Mucosa of stomach (tissue), 1 donor: ENCODE results near the gene ZNF443.
"Not testable (repeated sequence)": the region's sequence is repeated elsewhere in the genome, so short reads cannot be mapped to it uniquely, and the experiment has no call there.

ENCODE experiments used
- H3K27me3 ChIP-seq: one replicate; pipeline ENCODE4 v1.7.0; 2013; ENCODE audit warnings: mild to moderate bottlenecking, low read length; ENCODE audit not compliant: control insufficient read depth, insufficient read depth
- H3K36me3 ChIP-seq: one replicate; pipeline ENCODE4 v1.7.0; 2013; ENCODE audit warnings: low read length; ENCODE audit not compliant: control insufficient read depth, insufficient read depth
- H3K4me1 ChIP-seq: one replicate; pipeline ENCODE4 v1.7.0; 2013; ENCODE audit warnings: mild to moderate bottlenecking, low read length; ENCODE audit not compliant: control insufficient read depth, insufficient read depth
- H3K4me3 ChIP-seq: one replicate; pipeline ENCODE4 v1.7.0; 2013; ENCODE audit warnings: low read length
- H3K9ac ChIP-seq: one replicate; pipeline ENCODE4 v1.7.0; 2013; ENCODE audit warnings: mild to moderate bottlenecking, low read length, moderate library complexity
- H3K9me3 ChIP-seq: one replicate; pipeline ENCODE4 v1.7.0; 2013; ENCODE audit warnings: mild to moderate bottlenecking, low read length, moderate library complexity; ENCODE audit not compliant: control insufficient read depth
- donor health status: Pancreatic carcinoma.

The ZNF443 gene

GRCh38 chr19:12464769-12465168, 23.9 kb upstream of the ZNF443 start:
- Histone ChIP-seq H3K9me3 (peaks cover 13% of the 10 kb centered on the region), H3K4me1 (no peaks in the 10 kb centered on the region), H3K9ac (no peak overlapping the region), H3K4me3 (no peak overlapping the region), H3K36me3 (peaks cover 16% of the 10 kb centered on the region), H3K27me3 (no peaks in the 10 kb centered on the region)

- not testable (repeated sequence) for H3K4me1 ChIP-seq, H3K9ac ChIP-seq, H3K27me3 ChIP-seq, H3K4me3 ChIP-seq
- Histone ChIP-seq H3K9me3 (peaks cover 13% of the 10 kb centered on the region), H3K36me3 (peaks cover 16% of the 10 kb centered on the region)
Observed at GRCh38 chr19:12464139-12464538, 23.3 kb upstream of the ZNF443 start.

GRCh38 chr19:12453495-12453894, 12.7 kb upstream of the ZNF443 start:
- no peaks in the 10 kb centered on the region for H3K9me3 ChIP-seq
- no peak overlapping the region for H3K9ac ChIP-seq
- no peak overlapping the region for H3K4me3 ChIP-seq

GRCh38 chr19:12450844-12451243, 10.0 kb upstream of the ZNF443 start:
- no peaks in the 10 kb centered on the region for H3K27me3 ChIP-seq
- H3K36me3 ChIP-seq: no peaks in the 10 kb centered on the region
- H3K4me1 ChIP-seq: no peaks in the 10 kb centered on the region
- no peaks in the 10 kb centered on the region for H3K9me3 ChIP-seq
- no peak overlapping the region for H3K4me3 ChIP-seq
- H3K9ac ChIP-seq: no peak overlapping the region

More at GRCh38 chr19:12453495-12453894, 12.7 kb upstream of the ZNF443 start:
- Histone ChIP-seq H3K36me3 (no peaks in the 10 kb centered on the region), H3K27me3 (no peaks in the 10 kb centered on the region), H3K4me1 (no peaks in the 10 kb centered on the region)

GRCh38 chr19:12448808-12449207, 8.0 kb upstream of the ZNF443 start:
- H3K9ac ChIP-seq: no peak overlapping the region
- no peaks in the 10 kb centered on the region for H3K4me1 ChIP-seq
- H3K9me3 ChIP-seq: no peaks in the 10 kb centered on the region
- H3K27me3 ChIP-seq: no peaks in the 10 kb centered on the region
- H3K4me3 ChIP-seq: no peak overlapping the region
- no peaks in the 10 kb centered on the region for H3K36me3 ChIP-seq

- H3K9ac ChIP-seq: peak overlapping the region; percentile 72
- H3K4me1 ChIP-seq, H3K36me3 ChIP-seq, H3K27me3 ChIP-seq, H3K9me3 ChIP-seq: not testable (repeated sequence)
- H3K4me3 ChIP-seq: peak overlapping the region; percentile 15
Observed at GRCh38 chr19:12439686-12440540, 908 bp downstream of the ZNF443 start.

GRCh38 chr19:12430726-12431299, 10.0 kb downstream of the ZNF443 start:
- H3K9me3 ChIP-seq, H3K9ac ChIP-seq, H3K4me1 ChIP-seq, H3K4me3 ChIP-seq, H3K27me3 ChIP-seq, H3K36me3 ChIP-seq: not testable (repeated sequence)

- Histone ChIP-seq H3K4me3 (no peak overlapping the region), H3K9me3 (no peaks in the 10 kb centered on the region), H3K4me1 (no peaks in the 10 kb centered on the region), H3K36me3 (peaks cover 5% of the 10 kb centered on the region), H3K9ac (no peak overlapping the region), H3K27me3 (no peaks in the 10 kb centered on the region)
Observed at GRCh38 chr19:12425888-12426274, 14.9 kb downstream of the ZNF443 start.

- Histone ChIP-seq H3K36me3 (peaks cover 2% of the 10 kb centered on the region), H3K4me3 (no peak overlapping the region), H3K9ac (no peak overlapping the region), H3K4me1 (no peaks in the 10 kb centered on the region), H3K27me3 (no peaks in the 10 kb centered on the region), H3K9me3 (no peaks in the 10 kb centered on the region)
Observed at GRCh38 chr19:12425236-12425887, 15.5 kb downstream of the ZNF443 start.

- not testable (repeated sequence) for H3K4me1 ChIP-seq, H3K27me3 ChIP-seq, H3K36me3 ChIP-seq, H3K4me3 ChIP-seq, H3K9me3 ChIP-seq, H3K9ac ChIP-seq
Observed at GRCh38 chr19:12417273-12417672, 23.5 kb downstream of the ZNF443 start.

GRCh38 chr19:12411893-12412292, 28.9 kb downstream of the ZNF443 start:
- no peaks in the 10 kb centered on the region for H3K36me3 ChIP-seq
- H3K27me3 ChIP-seq: no peaks in the 10 kb centered on the region
- no peak overlapping the region for H3K9ac ChIP-seq
- no peaks in the 10 kb centered on the region for H3K9me3 ChIP-seq
- H3K4me1 ChIP-seq: no peaks in the 10 kb centered on the region
- H3K4me3 ChIP-seq: no peak overlapping the region
